HG02973 (cell line): Measurements from ENCODE around the gene CNNM2.

Experiments
- ATAC-seq: cut with Tn5 transposase; IDR thresholded peaks from one replicate; pipeline ENCODE4 v1.9.1; 2021; ENCODE audit warnings: moderate library complexity; ENCODE audit not compliant: unreplicated experiment

CNNM2 gene

GRCh38 chr10:103067956-103068355, 149.9 kb downstream of the CNNM2 start:
- no peak for ATAC-seq

GRCh38 chr10:103069453-103070331, 151.6 kb downstream of the CNNM2 start:
- ATAC-seq = no peak

GRCh38 chr10:103072276-103072675, 154.2 kb downstream of the CNNM2 start:
- no peak for ATAC-seq

- no peak for ATAC-seq
These were observed 154.8 kb downstream of the CNNM2 start for GRCh38 chr10:103072891-103073290.

GRCh38 chr10:103077020-103077419, 158.9 kb downstream of the CNNM2 start:
- no peak for ATAC-seq

GRCh38 chr10:103077491-103078308, 159.6 kb downstream of the CNNM2 start:
- ATAC-seq = no peak

- ATAC-seq = no peak
These were observed 160.2 kb downstream of the CNNM2 start for GRCh38 chr10:103078309-103078615.

GRCh38 chr10:103078676-103079075, 160.6 kb downstream of the CNNM2 start:
- no peak for ATAC-seq

GRCh38 chr10:103079100-103079499, 161.0 kb downstream of the CNNM2 start:
- ATAC-seq = no peak

GRCh38 chr10:103079946-103080345, 161.9 kb downstream of the CNNM2 start:
- no peak for ATAC-seq

GRCh38 chr10:103080891-103081581, 162.9 kb downstream of the CNNM2 start:
- no peak for ATAC-seq

- ATAC-seq = no peak
These were observed 164.6 kb downstream of the CNNM2 start for GRCh38 chr10:103082683-103083082.

- no peak for ATAC-seq
These were observed 165.3 kb downstream of the CNNM2 start for GRCh38 chr10:103083266-103083976.

GRCh38 chr10:103083977-103084320, 165.9 kb downstream of the CNNM2 start:
- ATAC-seq = no peak

GRCh38 chr10:103086261-103086660, 168.2 kb downstream of the CNNM2 start:
- no peak for ATAC-seq

GRCh38 chr10:103086799-103087198, 168.7 kb downstream of the CNNM2 start:
- ATAC-seq = no peak

- ATAC-seq = no peak
These were observed 171.4 kb downstream of the CNNM2 start for GRCh38 chr10:103089493-103089892.

- ATAC-seq = no peak
These were observed 172.8 kb downstream of the CNNM2 start for GRCh38 chr10:103090911-103091310.

- ATAC-seq = no peak
These were observed 176.9 kb downstream of the CNNM2 start for GRCh38 chr10:103095005-103095404.

GRCh38 chr10:103096130-103096529, 178.0 kb downstream of the CNNM2 start:
- no peak for ATAC-seq

GRCh38 chr10:103098240-103098639, 180.1 kb downstream of the CNNM2 start:
- no peak for ATAC-seq
